H9 (cell line): ENCODE results near the gene PLCXD3. TPM values are rescaled to one million over a fixed set of nuclear protein-coding genes. Genes with fewer than 3 reads are reported as not detected.
A peak's percentile ranks its signal among the peaks of the same experiment; 100 is the strongest.

ENCODE experiments used
- DNase-seq: peaks from one replicate; pipeline ENCODE4 v3.0.0-alpha.2; 2017
- H2AFZ ChIP-seq: one replicate; pipeline ENCODE4 v1.6.1; 2013; ENCODE audit warnings: mild to moderate bottlenecking, low read length, control low read depth, moderate library complexity
- H2AK5ac ChIP-seq: 2 replicates; pipeline ENCODE4 v1.6.1; 2013; ENCODE audit warnings: low read length, control low read depth, mixed read lengths; ENCODE audit not compliant: insufficient read length
- H2BK120ac ChIP-seq: one replicate; pipeline ENCODE4 v1.6.1; 2013; ENCODE audit warnings: low read depth, mild to moderate bottlenecking, low read length, control low read depth, inconsistent platforms; ENCODE audit not compliant: poor library complexity, severe bottlenecking
- H2BK12ac ChIP-seq: 2 replicates; pipeline ENCODE4 v1.6.1; 2013; ENCODE audit warnings: low read length, control low read depth, mixed read lengths, low read depth; ENCODE audit not compliant: insufficient read length
- H2BK15ac ChIP-seq: 2 replicates; pipeline ENCODE4 v1.6.1; 2013; ENCODE audit warnings: low read depth, low read length, control low read depth
- H2BK20ac ChIP-seq: one replicate; pipeline ENCODE4 v1.6.1; 2013; ENCODE audit warnings: low read depth, mild to moderate bottlenecking, low read length, control low read depth, inconsistent platforms; ENCODE audit not compliant: poor library complexity, severe bottlenecking
- H2BK5ac ChIP-seq: 2 replicates; pipeline ENCODE4 v1.6.1; 2013; ENCODE audit warnings: low read length, control low read depth, mixed read lengths; ENCODE audit not compliant: insufficient read length
- H3K14ac ChIP-seq: 2 replicates; pipeline ENCODE4 v1.6.1; 2013; ENCODE audit warnings: low read length, control low read depth; ENCODE audit not compliant: insufficient read depth
- H3K18ac ChIP-seq: 2 replicates; pipeline ENCODE4 v1.6.1; 2013; ENCODE audit warnings: low read depth, mild to moderate bottlenecking, mixed read lengths, low read length, control low read depth; ENCODE audit not compliant: insufficient read length
- H3K23ac ChIP-seq: 2 replicates; pipeline ENCODE4 v1.6.1; 2013; ENCODE audit warnings: low read length, control low read depth, mixed read lengths, low read depth; ENCODE audit not compliant: insufficient read length
- H3K23me2 ChIP-seq: 2 replicates; pipeline ENCODE4 v1.6.1; 2013; ENCODE audit warnings: low read depth, mild to moderate bottlenecking, mixed read lengths, low read length, control low read depth; ENCODE audit not compliant: insufficient read length, poor library complexity, severe bottlenecking
- H3K27ac ChIP-seq: 2 replicates; pipeline ENCODE4 v1.5.1; 2013; ENCODE audit warnings: low read length, control low read depth, mixed read lengths, low read depth; ENCODE audit not compliant: insufficient read length
- H3K27me3 ChIP-seq: 2 replicates; pipeline ENCODE4 v1.6.1; 2013; ENCODE audit warnings: low read length, control low read depth, inconsistent platforms; ENCODE audit not compliant: insufficient read depth
- H3K4ac ChIP-seq: 2 replicates; pipeline ENCODE4 v1.6.1; 2013; ENCODE audit warnings: low read depth, mild to moderate bottlenecking, control low read depth, inconsistent platforms, low read length, moderate library complexity
- H3K4me1 ChIP-seq: 2 replicates; pipeline ENCODE4 v1.6.1; 2013; ENCODE audit warnings: low read length, control low read depth, inconsistent platforms; ENCODE audit not compliant: insufficient read depth
- H3K4me2 ChIP-seq: 2 replicates; pipeline ENCODE4 v1.6.1; 2013; ENCODE audit warnings: low read length, control low read depth, mixed read lengths; ENCODE audit not compliant: insufficient read length, insufficient read depth
- H3K56ac ChIP-seq: 2 replicates; pipeline ENCODE4 v1.6.1; 2013; ENCODE audit warnings: low read depth, mild to moderate bottlenecking, mixed read lengths, low read length, control low read depth; ENCODE audit not compliant: insufficient read length
- H3K79me1 ChIP-seq: 2 replicates; pipeline ENCODE4 v1.6.1; 2013; ENCODE audit warnings: low read depth, mild to moderate bottlenecking, moderate library complexity, low read length, control low read depth, inconsistent platforms; ENCODE audit not compliant: insufficient read depth, poor library complexity, severe bottlenecking
- H3K79me2 ChIP-seq: 2 replicates; pipeline ENCODE4 v1.6.1; 2013; ENCODE audit warnings: low read length, control low read depth, inconsistent platforms; ENCODE audit not compliant: insufficient read depth
- H3K9ac ChIP-seq: 2 replicates; pipeline ENCODE4 v1.6.1; 2013; ENCODE audit warnings: low read length, control low read depth, mixed read lengths; ENCODE audit not compliant: insufficient read length; ENCODE audit errors: extremely low read depth
- H3K9me3 ChIP-seq: one replicate; pipeline ENCODE4 v1.6.1; 2013; ENCODE audit warnings: low read depth, low read length, inconsistent platforms; ENCODE audit not compliant: control insufficient read depth
- H3T11ph ChIP-seq: one replicate; pipeline ENCODE4 v1.6.1; 2013; ENCODE audit warnings: mild to moderate bottlenecking, low read length, control low read depth, inconsistent platforms
- H4K20me1 ChIP-seq: one replicate; pipeline ENCODE4 v1.6.1; 2013; ENCODE audit not compliant: control insufficient read depth, insufficient read length, insufficient read depth
- H4K5ac ChIP-seq: 2 replicates; pipeline ENCODE4 v1.6.1; 2013; ENCODE audit warnings: low read depth, mild to moderate bottlenecking, mixed read lengths, low read length, control low read depth; ENCODE audit not compliant: insufficient read length
- H4K8ac ChIP-seq: replicated peaks from 2 replicates; pipeline ENCODE4 v1.6.1; 2013; ENCODE audit warnings: low read length, control low read depth, mixed read lengths, low read depth; ENCODE audit not compliant: insufficient read length
- H4K91ac ChIP-seq: 2 replicates; pipeline ENCODE4 v1.6.1; 2013; ENCODE audit warnings: low read depth, mild to moderate bottlenecking, moderate library complexity, mixed read lengths, low read length, control low read depth; ENCODE audit not compliant: insufficient read length
- H3K27ac Mint-ChIP-seq, 3 experiments: 2 replicates in 2 of 3; 3 replicates in 1 of 3; pipeline ENCODE4 v1.8.0; 2020 to 2021; ENCODE audit warnings: mixed read lengths in 3 of 3, mild to moderate bottlenecking in 1 of 3, moderate library complexity in 1 of 3
- H3K27me3 Mint-ChIP-seq: 2 replicates; pipeline ENCODE4 v1.8.0; 2021; ENCODE audit warnings: low read depth, mild to moderate bottlenecking, moderate library complexity, mixed read lengths
- H3K36me3 Mint-ChIP-seq, 3 experiments: 2 replicates in 2 of 3; 3 replicates in 1 of 3; pipeline ENCODE4 v1.8.0; 2020 to 2021; ENCODE audit warnings: low read depth in 3 of 3, mixed read lengths in 3 of 3; ENCODE audit not compliant: insufficient read depth in 1 of 3
- H3K4me1 Mint-ChIP-seq, 2 experiments: 2 replicates each; pipeline ENCODE4 v1.8.0; 2020; ENCODE audit warnings: mixed read lengths in 2 of 2
- H3K4me3 Mint-ChIP-seq, 2 experiments: 2 replicates in 1 of 2; 3 replicates in 1 of 2; pipeline ENCODE4 v1.8.0; 2020 to 2021; ENCODE audit warnings: mild to moderate bottlenecking in 2 of 2, mixed read lengths in 2 of 2, moderate library complexity in 1 of 2
- H3K9me3 Mint-ChIP-seq, 2 experiments: 2 replicates in 1 of 2; 3 replicates in 1 of 2; pipeline ENCODE4 v1.8.0; 2020; ENCODE audit warnings: mild to moderate bottlenecking in 2 of 2, mixed read lengths in 2 of 2, moderate library complexity in 1 of 2
- total RNA-seq: library from RNA; stranded (reverse); gene quantifications from 2 replicates; pipeline ENCODE4 v1.2.1, GENCODE V29; 2021
- TF ChIP-seq, protein P1 (sequence below): fragments of 200-600 bp; sonication (generic); conservative IDR thresholded peaks from 3 replicates; pipeline ENCODE4 v1.8.0; 2021; ENCODE audit warnings: antibody characterized with exemption, mild to moderate bottlenecking

The PLCXD3 gene
- total RNA-seq, 1 experiment from 2014 or later: not detected

DNA sequence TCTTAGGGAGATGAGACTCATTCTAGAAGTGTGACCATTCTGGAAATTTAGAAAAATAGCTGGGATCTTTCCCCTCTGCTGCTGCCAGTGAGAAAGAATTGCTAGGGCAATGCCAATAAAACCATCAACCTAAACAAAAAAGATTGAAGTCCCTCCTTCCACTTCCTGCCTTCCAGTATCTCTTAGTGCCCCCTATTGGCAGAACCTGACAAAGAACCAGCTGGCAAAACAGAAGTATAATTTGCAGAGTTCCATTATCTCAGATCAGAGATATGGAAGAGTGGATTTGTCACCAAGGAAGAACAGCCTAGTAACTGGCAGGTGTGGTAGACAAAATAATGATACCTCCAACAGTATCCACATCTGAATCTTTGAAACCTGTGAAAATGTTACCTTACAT, 13.8 kb upstream of the PLCXD3 start:
- no peak overlapping the region for H2AK5ac ChIP-seq
- H2BK5ac ChIP-seq: no peak overlapping the region
- H3K9ac ChIP-seq: no peak overlapping the region
- no peak overlapping the region for H2AFZ ChIP-seq
- TF ChIP-seq, protein P1, sequence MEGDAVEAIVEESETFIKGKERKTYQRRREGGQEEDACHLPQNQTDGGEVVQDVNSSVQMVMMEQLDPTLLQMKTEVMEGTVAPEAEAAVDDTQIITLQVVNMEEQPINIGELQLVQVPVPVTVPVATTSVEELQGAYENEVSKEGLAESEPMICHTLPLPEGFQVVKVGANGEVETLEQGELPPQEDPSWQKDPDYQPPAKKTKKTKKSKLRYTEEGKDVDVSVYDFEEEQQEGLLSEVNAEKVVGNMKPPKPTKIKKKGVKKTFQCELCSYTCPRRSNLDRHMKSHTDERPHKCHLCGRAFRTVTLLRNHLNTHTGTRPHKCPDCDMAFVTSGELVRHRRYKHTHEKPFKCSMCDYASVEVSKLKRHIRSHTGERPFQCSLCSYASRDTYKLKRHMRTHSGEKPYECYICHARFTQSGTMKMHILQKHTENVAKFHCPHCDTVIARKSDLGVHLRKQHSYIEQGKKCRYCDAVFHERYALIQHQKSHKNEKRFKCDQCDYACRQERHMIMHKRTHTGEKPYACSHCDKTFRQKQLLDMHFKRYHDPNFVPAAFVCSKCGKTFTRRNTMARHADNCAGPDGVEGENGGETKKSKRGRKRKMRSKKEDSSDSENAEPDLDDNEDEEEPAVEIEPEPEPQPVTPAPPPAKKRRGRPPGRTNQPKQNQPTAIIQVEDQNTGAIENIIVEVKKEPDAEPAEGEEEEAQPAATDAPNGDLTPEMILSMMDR: peak; percentile 77
- no peak overlapping the region for H2BK20ac ChIP-seq
- H3K23me2 ChIP-seq: no peaks in the 10 kb centered on the region
- Mint-ChIP-seq H3K27ac (peak overlapping the region in 1 of 3 experiments; percentile 11; a peak in 1 of 7 replicates), H3K4me3 (no peak overlapping the region), H3K4me1 (peaks cover 10 to 11% of the 10 kb centered on the region in 2 experiments), H3K9me3 (no peaks in the 10 kb centered on the region), H3K27me3 (no peaks in the 10 kb centered on the region), H3K36me3 (no peaks in the 10 kb centered on the region)
- no peaks in the 10 kb centered on the region for H3K27me3 ChIP-seq
- H2BK120ac ChIP-seq: no peak overlapping the region
- H3K9me3 ChIP-seq: no peaks in the 10 kb centered on the region
- H2BK12ac ChIP-seq: no peak overlapping the region
- H2BK15ac ChIP-seq: no peak overlapping the region
- H3K56ac ChIP-seq: no peak overlapping the region
- no peak overlapping the region for H3K4me2 ChIP-seq
- H4K91ac ChIP-seq: no peak overlapping the region
- H3K79me1 ChIP-seq: no peaks in the 10 kb centered on the region
- H3K27ac ChIP-seq: no peak overlapping the region
- no peak overlapping the region for H3K23ac ChIP-seq
- no peaks in the 10 kb centered on the region; the same call in 1 of the 2 replicates for H3K4me1 ChIP-seq
- H4K8ac ChIP-seq: no peak overlapping the region
- H3K79me2 ChIP-seq: no peaks in the 10 kb centered on the region
- no peak overlapping the region for H4K5ac ChIP-seq
- H3T11ph ChIP-seq: no peak overlapping the region
- H4K20me1 ChIP-seq: no peaks in the 10 kb centered on the region
- no peak overlapping the region for H3K18ac ChIP-seq
- DNase-seq: no peak
- no peak overlapping the region for H3K14ac ChIP-seq
- no peak overlapping the region for H3K4ac ChIP-seq
